Measurements from ENCODE around the gene HGFAC.

HGFAC gene

GRCh38 chr4:3424522-3425095 is 17.2 kb upstream of the HGFAC start:
- no peak for DNase-seq (ENCODE audit: low read depth in 2 of 2)

- DNase-seq (ENCODE audit: low read depth in 2 of 2): no peak
Observed at GRCh38 chr4:3426465-3427133, 15.2 kb upstream of the HGFAC start.

GRCh38 chr4:3427134-3427476 is 14.7 kb upstream of the HGFAC start:
- no peak for DNase-seq (ENCODE audit: low read depth in 2 of 2)

GRCh38 chr4:3427706-3428446 is 13.9 kb upstream of the HGFAC start:
- no peak for DNase-seq (ENCODE audit: low read depth in 2 of 2)

GRCh38 chr4:3429651-3430050 is 12.1 kb upstream of the HGFAC start:
- DNase-seq (ENCODE audit: low read depth in 2 of 2): no peak

GRCh38 chr4:3430524-3430923 is 11.2 kb upstream of the HGFAC start:
- DNase-seq (ENCODE audit: low read depth in 2 of 2): no peak

- no peak for DNase-seq (ENCODE audit: low read depth in 2 of 2)
Observed at GRCh38 chr4:3431446-3431993, 10.2 kb upstream of the HGFAC start.

- DNase-seq (ENCODE audit: low read depth in 2 of 2): no peak
Observed at GRCh38 chr4:3432381-3432790, 9.4 kb upstream of the HGFAC start.

- DNase-seq (ENCODE audit: low read depth in 2 of 2): no peak
Observed at GRCh38 chr4:3433138-3433869, 8.5 kb upstream of the HGFAC start.

GRCh38 chr4:3434881-3435685 is 6.7 kb upstream of the HGFAC start:
- no peak for DNase-seq (ENCODE audit: low read depth in 2 of 2)

- no peak for DNase-seq (ENCODE audit: low read depth in 2 of 2)
Observed at GRCh38 chr4:3435686-3435956, 6.1 kb upstream of the HGFAC start.

GRCh38 chr4:3436048-3436797 is 5.5 kb upstream of the HGFAC start:
- DNase-seq (ENCODE audit: low read depth in 2 of 2): no peak

- no peak for DNase-seq (ENCODE audit: low read depth in 2 of 2)
Observed at GRCh38 chr4:3436798-3437581, 4.8 kb upstream of the HGFAC start.

GRCh38 chr4:3437582-3437936 is 4.2 kb upstream of the HGFAC start:
- no peak for DNase-seq (ENCODE audit: low read depth in 2 of 2)

GRCh38 chr4:3437998-3438846 is 3.5 kb upstream of the HGFAC start:
- no peak for DNase-seq (ENCODE audit: low read depth in 2 of 2)

- no peak for DNase-seq (ENCODE audit: low read depth in 2 of 2)
Observed at GRCh38 chr4:3438847-3439180, 3.0 kb upstream of the HGFAC start.

- no peak for DNase-seq (ENCODE audit: low read depth in 2 of 2)
Observed at GRCh38 chr4:3439391-3439790, 2.4 kb upstream of the HGFAC start.

- DNase-seq (ENCODE audit: low read depth in 2 of 2): no peak
Observed at GRCh38 chr4:3440011-3440410, 1.8 kb upstream of the HGFAC start.

GRCh38 chr4:3440979-3441500 is 728 bp upstream of the HGFAC start:
- DNase-seq (ENCODE audit: low read depth in 2 of 2): no peak
